HG02571 (cell line): Measurements from ENCODE around the gene NKAIN4.
"Not testable (repeated sequence)": the region's sequence is repeated elsewhere in the genome, so short reads cannot be mapped to it uniquely, and the experiment has no call there.

ENCODE experiments used
- ATAC-seq: cut with Tn5 transposase; IDR thresholded peaks from one replicate; pipeline ENCODE4 v1.9.1; 2021; ENCODE audit warnings: mild to moderate bottlenecking, moderate library complexity; ENCODE audit not compliant: unreplicated experiment

The NKAIN4 gene

GRCh38 chr20:63238514-63239125 is 15.6 kb downstream of the NKAIN4 start:
- no peak for ATAC-seq

- ATAC-seq, result no peak
Observed at GRCh38 chr20:63238031-63238430, 16.2 kb downstream of the NKAIN4 start.

GRCh38 chr20:63236116-63236837 is 18.0 kb downstream of the NKAIN4 start:
- ATAC-seq, result no peak

GRCh38 chr20:63235399-63235983 is 18.8 kb downstream of the NKAIN4 start, which contains the start of gene BIRC7:
TSS of gene BIRC7 (plus strand) at chr20:63235905. CDS start at chr20:63236097, 192 bp downstream.
- ATAC-seq, result no peak

GRCh38 chr20:63234693-63235398 is 19.4 kb downstream of the NKAIN4 start:
- ATAC-seq, result no peak

GRCh38 chr20:63233924-63234323 is 20.3 kb downstream of the NKAIN4 start:
- ATAC-seq, result no peak

- ATAC-seq, result no peak
Observed at GRCh38 chr20:63233061-63233344, 21.3 kb downstream of the NKAIN4 start.

GRCh38 chr20:63232235-63233060 is 21.8 kb downstream of the NKAIN4 start:
- ATAC-seq, result no peak

- no peak for ATAC-seq
Observed at GRCh38 chr20:63230800-63231268, 23.4 kb downstream of the NKAIN4 start.

- ATAC-seq, result no peak
Observed at GRCh38 chr20:63228806-63229205, 25.5 kb downstream of the NKAIN4 start.

GRCh38 chr20:63227260-63227659 is 27.0 kb downstream of the NKAIN4 start:
- ATAC-seq, result no peak

- no peak for ATAC-seq
Observed at GRCh38 chr20:63226042-63226943, 28.0 kb downstream of the NKAIN4 start.

- no peak for ATAC-seq
Observed at GRCh38 chr20:63225082-63225454, 29.2 kb downstream of the NKAIN4 start.

- no peak for ATAC-seq
Observed at GRCh38 chr20:63224412-63225081, 29.7 kb downstream of the NKAIN4 start.

- ATAC-seq, result no peak
Observed at GRCh38 chr20:63223826-63224207, 30.4 kb downstream of the NKAIN4 start.

- no peak for ATAC-seq
Observed at GRCh38 chr20:63223121-63223825, 31.0 kb downstream of the NKAIN4 start.

GRCh38 chr20:63222541-63222940 is 31.7 kb downstream of the NKAIN4 start:
- ATAC-seq, result no peak

GRCh38 chr20:63221400-63222053 is 32.7 kb downstream of the NKAIN4 start:
- ATAC-seq, result not testable (repeated sequence)
